HUES64 (cell line): ENCODE results near the gene ATPAF1. TPM values are rescaled to one million over a fixed set of nuclear protein-coding genes. Genes with fewer than 3 reads are reported as not detected.
"Not testable (repeated sequence)": the region's sequence is repeated elsewhere in the genome, so short reads cannot be mapped to it uniquely, and the experiment has no call there.

Experiments used
- H3K27ac ChIP-seq: 2 replicates; pipeline ENCODE4 v1.7.0; 2013; ENCODE audit warnings: low read depth, low read length, inconsistent platforms
- H3K27me3 ChIP-seq: 2 replicates; pipeline ENCODE4 v1.6.1; 2013; ENCODE audit warnings: mild to moderate bottlenecking, low read length; ENCODE audit not compliant: insufficient read depth
- H3K36me3 ChIP-seq: 2 replicates; pipeline ENCODE4 v1.6.1; 2013; ENCODE audit warnings: mild to moderate bottlenecking, low read length; ENCODE audit not compliant: insufficient read depth
- H3K4me1 ChIP-seq: 2 replicates; pipeline ENCODE4 v1.6.1; 2013; ENCODE audit warnings: mild to moderate bottlenecking, low read length, moderate library complexity; ENCODE audit not compliant: insufficient read depth
- H3K4me3 ChIP-seq: 2 replicates; pipeline ENCODE4 v1.5.1; 2013; ENCODE audit warnings: mild to moderate bottlenecking, low read length, moderate library complexity
- H3K9ac ChIP-seq: 2 replicates; pipeline ENCODE4 v1.6.1; 2013; ENCODE audit warnings: mild to moderate bottlenecking, low read depth, low read length
- H3K9me3 ChIP-seq: 2 replicates; pipeline ENCODE4 v1.6.1; 2013; ENCODE audit warnings: low read depth, low read length; ENCODE audit not compliant: insufficient read depth
- WGBS: fragments of 150-250, 120-280 bp; methylation state at CpG from one replicate; pipeline ENCODE4 v1.1.7; 2013; ENCODE audit warnings: missing lambda C conversion rate; 5-methylcytosine and 5-hydroxymethylcytosine counted together
- polyA plus RNA-seq, 2 experiments: library from polyadenylated mRNA; stranded (reverse); fragments of 50-300 nt; gene quantifications; one replicate each; pipeline ENCODE4 v1.2.3, GENCODE V29; 2013

ATPAF1 gene, protein sequence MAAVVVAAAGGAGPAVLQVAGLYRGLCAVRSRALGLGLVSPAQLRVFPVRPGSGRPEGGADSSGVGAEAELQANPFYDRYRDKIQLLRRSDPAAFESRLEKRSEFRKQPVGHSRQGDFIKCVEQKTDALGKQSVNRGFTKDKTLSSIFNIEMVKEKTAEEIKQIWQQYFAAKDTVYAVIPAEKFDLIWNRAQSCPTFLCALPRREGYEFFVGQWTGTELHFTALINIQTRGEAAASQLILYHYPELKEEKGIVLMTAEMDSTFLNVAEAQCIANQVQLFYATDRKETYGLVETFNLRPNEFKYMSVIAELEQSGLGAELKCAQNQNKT
- 49.9 TPM for polyA plus RNA-seq (2013, experiment 1 of 2)
- polyA plus RNA-seq (2013, experiment 2 of 2) = 56.7 TPM

DNA sequence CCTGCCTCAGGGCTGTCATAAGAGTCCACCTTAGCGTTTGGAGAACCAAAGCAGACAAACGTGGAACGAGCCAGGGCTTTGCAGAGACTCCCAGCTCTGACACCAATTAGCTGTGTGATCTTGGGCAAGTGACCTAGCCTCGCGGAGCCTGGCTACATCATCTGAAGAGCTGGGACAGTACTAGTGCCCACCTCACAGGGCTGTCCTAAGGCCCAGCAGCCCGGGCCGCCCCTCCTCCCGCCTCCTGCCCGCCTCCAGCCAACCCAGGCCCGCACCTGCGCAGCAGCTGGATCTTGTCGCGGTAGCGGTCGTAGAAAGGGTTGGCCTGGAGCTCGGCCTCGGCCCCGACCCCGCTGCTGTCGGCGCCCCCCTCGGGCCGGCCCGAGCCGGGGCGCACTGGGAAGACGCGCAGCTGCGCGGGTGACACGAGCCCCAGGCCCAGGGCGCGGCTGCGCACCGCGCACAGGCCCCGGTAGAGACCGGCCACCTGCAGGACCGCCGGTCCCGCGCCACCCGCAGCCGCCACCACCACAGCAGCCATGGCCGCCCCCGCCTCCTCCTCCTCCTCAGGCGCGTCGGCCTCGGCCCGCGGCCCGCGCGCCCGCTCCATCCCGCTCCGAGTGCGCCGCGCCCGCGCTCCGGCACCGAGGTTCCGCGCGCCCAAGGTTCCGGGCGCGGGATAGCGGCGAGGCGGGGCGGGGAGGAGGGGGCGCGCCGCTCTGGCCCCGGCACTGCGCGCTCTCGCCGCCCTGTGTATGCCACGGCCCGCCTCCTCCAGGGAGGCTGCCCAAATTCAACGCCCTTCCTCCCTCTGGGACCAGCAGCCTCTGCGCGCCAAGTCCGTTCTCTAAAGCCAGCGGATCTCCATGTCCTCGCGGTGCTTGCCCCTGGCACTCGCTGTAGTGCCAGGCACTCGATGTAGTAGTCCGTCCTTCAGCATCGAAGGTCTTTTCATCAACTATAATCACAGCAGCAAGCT is at the start of gene ATPAF1:
ATPAF1 (minus strand) TSS at position 583 of the 979 bp plus-strand sequence; CDS start at position 541, 42 bp downstream.
- H3K36me3 ChIP-seq = peaks cover 23% of the 10 kb centered on the region
- H3K4me3 ChIP-seq = peak within 1 kb of the TSS; percentile 76
- H3K9ac ChIP-seq = peak within 1 kb of the TSS; percentile 88
- H3K4me1 ChIP-seq = 0 out of 2 replicates have a peak, but pooled peaks cover 7% of the 10 kb centered on the region
- WGBS = 2% methylated on average over 96 of the region's 96 CpGs
- no peaks in the 10 kb centered on the region for H3K27me3 ChIP-seq
- H3K9me3 ChIP-seq = no peaks in the 10 kb centered on the region
- H3K27ac ChIP-seq = peak within 1 kb of the TSS; percentile 74

DNA sequence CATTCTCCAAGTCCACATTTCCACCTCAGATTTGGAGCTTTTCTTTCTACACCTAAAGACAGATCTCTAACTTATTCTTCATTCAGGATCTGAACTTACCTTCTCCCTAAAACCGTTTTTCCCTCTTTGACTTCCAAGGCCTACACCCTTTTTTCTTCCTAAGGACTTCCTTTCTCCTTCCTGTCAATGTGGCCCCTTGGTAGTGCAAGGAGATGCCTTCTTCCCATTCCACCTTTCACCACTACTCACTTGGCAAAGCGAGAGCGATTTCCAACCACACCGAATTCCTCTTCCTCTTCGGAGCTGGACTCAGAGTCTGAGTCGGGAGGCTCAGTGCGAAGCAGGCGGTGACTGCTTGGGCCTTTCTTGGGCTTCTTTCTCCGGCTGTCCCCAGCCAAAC is 49.5 kb upstream of the ATPAF1 start:
- peak overlapping the region; percentile 93 for H3K4me3 ChIP-seq
- no peaks in the 10 kb centered on the region; the same call in 1 of the 2 replicates for H3K27me3 ChIP-seq
- peaks cover 42% of the 10 kb centered on the region for H3K36me3 ChIP-seq
- peak overlapping the region; percentile 87 for H3K9ac ChIP-seq
- H3K9me3 ChIP-seq = no peaks in the 10 kb centered on the region
- no peak overlapping the region for H3K27ac ChIP-seq
- WGBS = 77% methylated on average over 9 of the region's 9 CpGs
- H3K4me1 ChIP-seq = peaks cover 17% of the 10 kb centered on the region

DNA sequence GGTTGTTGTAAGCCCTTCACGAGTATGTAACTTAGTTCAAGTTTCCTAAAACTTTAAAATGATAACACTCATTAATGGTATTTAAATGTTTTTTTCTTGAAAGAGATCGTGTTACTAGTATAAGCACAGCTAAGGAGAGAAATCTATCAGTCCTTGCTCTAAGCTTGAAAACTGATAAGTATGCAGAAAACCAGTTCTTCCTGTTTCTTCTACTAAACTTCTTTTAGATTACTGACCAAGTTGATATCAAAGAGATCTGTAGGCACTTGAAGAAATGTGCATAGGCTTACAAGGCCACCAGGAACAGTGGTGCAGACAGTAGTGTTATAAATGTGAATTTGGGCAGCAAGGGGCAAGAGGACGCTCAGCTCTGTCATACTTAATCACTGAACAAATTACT is 46.8 kb upstream of the ATPAF1 start:
- H3K36me3 ChIP-seq = peaks cover 68% of the 10 kb centered on the region

DNA sequence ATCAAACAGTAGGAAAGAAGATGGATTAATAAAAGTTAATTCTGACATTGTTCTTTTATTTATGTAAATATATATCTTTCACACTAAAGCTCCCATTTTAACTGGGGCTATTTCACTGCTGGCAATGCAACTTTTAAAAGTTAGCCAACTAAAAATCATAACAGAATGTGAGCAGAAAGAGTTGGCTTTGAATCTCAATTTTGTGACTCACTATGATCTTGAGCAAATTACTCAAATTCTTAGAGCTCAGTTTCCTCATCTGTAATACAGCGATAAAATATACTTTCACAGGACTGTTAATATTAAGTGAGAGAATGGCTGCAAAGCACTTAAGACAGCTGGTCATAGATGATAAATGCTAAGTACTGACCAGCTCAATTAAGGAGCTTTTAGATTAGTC is 40.0 kb upstream of the ATPAF1 start:
- Histone ChIP-seq H3K27ac (no peak overlapping the region), H3K9ac (no peak overlapping the region), H3K36me3 (peaks cover 98% of the 10 kb centered on the region), H3K4me3 (no peak overlapping the region), H3K4me1 (no peaks in the 10 kb centered on the region), H3K9me3 (no peaks in the 10 kb centered on the region), H3K27me3 (no peaks in the 10 kb centered on the region)
- 100% methylated on average over 1 of the region's 1 CpG for WGBS

More for the DNA sequence above, 46.8 kb upstream of the ATPAF1 start:
- Histone ChIP-seq H3K27me3 (no peaks in the 10 kb centered on the region), H3K27ac (no peak overlapping the region), H3K4me3 (no peak overlapping the region), H3K9ac (no peak overlapping the region), H3K4me1 (peaks cover 17% of the 10 kb centered on the region), H3K9me3 (no peaks in the 10 kb centered on the region)
- WGBS = no CpG with 5 or more reads among the region's 3 CpGs

DNA sequence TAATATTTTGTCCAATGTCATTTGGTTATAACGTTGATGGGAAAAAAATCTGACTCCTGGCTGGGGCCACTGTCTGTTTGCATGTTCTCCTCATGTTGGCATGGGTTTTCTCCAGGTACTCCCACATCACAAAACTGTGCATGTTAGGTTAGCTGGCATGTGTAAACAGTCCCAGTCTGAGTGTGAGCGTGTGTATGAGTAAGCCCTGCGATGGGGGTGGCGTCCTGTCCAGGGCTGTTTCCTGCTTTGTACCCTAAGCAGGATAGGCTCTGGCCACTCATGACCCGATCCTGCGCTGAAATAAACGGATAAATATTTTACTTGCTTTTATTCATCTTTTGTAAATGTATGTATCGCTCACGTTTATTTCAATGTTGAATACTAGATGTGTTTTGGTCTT is 37.2 kb upstream of the ATPAF1 start:
- Histone ChIP-seq H3K4me3 (no peak overlapping the region), H3K4me1 (no peaks in the 10 kb centered on the region), H3K27me3 (no peaks in the 10 kb centered on the region), H3K36me3 (peaks cover 86% of the 10 kb centered on the region), H3K9ac (no peak overlapping the region), H3K9me3 (no peaks in the 10 kb centered on the region), H3K27ac (no peak overlapping the region)
- WGBS = 95% methylated on average over 9 of the region's 9 CpGs

DNA sequence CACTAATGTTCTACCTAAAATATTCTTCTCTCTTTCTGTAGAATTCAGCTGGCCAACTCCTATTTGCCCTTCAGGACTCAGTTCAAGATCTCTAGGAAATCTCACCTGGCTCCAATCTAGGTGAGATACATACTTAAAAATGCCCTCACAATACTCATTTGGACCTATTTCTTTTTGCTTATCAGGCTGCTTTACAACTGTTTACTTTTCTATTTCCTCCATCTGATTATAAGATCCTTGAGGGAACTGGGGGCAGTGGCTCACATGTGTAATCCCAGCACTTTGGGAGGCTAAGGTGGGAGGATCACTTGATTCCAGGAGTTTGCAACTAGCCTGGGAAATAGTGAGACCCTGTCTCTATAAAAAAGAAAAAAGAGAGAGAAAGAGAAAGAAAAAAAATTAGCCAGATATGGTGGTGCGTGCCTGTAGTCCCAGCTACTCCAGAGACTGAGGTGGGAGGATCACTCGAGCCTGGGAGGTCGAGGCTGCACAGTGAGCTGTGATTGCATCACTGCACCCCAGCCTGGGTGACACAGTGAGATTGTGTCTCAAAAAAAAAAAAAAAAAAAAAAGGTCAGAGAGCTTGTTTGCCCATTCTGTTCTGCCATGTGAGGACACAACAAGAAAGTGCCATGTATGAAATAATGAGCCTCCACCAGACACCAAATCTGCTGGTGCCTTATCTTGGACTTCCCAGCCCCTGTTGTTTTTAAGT is 35.9 kb upstream of the ATPAF1 start:
- Histone ChIP-seq H3K27me3 (no peaks in the 10 kb centered on the region), H3K36me3 (peaks cover 75% of the 10 kb centered on the region), H3K27ac (no peak overlapping the region), H3K4me1 (no peaks in the 10 kb centered on the region), H3K4me3 (no peak overlapping the region), H3K9me3 (no peaks in the 10 kb centered on the region), H3K9ac (no peak overlapping the region)
- 87% methylated on average over 3 of the region's 3 CpGs for WGBS

DNA sequence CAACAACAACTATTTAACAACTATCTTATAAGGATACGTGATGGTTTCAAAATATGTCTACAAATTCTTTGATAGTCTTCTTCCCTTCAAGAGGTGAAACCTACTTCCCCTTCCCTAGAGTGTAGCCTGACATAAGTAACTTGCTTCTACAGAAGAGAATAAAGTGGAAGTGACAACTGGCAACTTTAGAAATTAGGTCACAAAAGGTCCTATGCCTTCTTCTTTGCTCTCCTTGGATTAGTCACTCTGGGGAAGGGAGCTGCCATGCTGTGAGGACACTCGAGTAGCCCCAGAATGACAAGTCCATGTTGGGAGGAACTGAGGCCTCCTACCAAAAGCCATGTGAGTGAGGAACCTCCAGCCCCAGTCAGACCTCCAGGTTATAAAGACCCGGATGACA is 31.5 kb upstream of the ATPAF1 start:
- H3K9me3 ChIP-seq = no peaks in the 10 kb centered on the region
- 59% methylated on average over 3 of the region's 3 CpGs for WGBS
- peaks cover 56% of the 10 kb centered on the region for H3K36me3 ChIP-seq

DNA sequence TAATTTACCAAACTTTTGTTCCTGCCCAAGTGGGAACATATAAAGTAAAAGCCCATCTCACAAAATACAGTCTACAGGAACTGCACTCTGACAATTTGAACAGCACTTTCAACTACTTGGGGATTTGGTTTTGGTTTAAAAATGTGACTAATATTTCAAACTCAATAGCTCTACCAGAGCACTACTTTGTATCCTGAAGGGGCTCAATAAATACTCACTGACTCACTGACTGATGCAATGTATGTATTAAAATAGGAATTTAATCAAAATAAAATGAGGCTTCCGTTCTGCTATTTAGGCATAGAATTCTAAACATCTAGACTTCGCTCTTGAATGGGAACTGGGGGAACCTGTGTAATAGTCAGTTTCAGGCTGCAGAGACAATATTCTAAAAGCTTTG is 28.9 kb upstream of the ATPAF1 start:
- Histone ChIP-seq H3K27ac (no peak overlapping the region), H3K4me1 (no peaks in the 10 kb centered on the region), H3K9me3 (no peaks in the 10 kb centered on the region), H3K9ac (no peak overlapping the region), H3K4me3 (no peak overlapping the region), H3K27me3 (no peaks in the 10 kb centered on the region), H3K36me3 (peaks cover 47% of the 10 kb centered on the region)
- WGBS = 97% methylated on average over 2 of the region's 2 CpGs

More for the DNA sequence above, 31.5 kb upstream of the ATPAF1 start:
- no peaks in the 10 kb centered on the region for H3K4me1 ChIP-seq
- no peaks in the 10 kb centered on the region for H3K27me3 ChIP-seq
- H3K9ac ChIP-seq = no peak overlapping the region
- H3K4me3 ChIP-seq = no peak overlapping the region
- no peak overlapping the region for H3K27ac ChIP-seq

DNA sequence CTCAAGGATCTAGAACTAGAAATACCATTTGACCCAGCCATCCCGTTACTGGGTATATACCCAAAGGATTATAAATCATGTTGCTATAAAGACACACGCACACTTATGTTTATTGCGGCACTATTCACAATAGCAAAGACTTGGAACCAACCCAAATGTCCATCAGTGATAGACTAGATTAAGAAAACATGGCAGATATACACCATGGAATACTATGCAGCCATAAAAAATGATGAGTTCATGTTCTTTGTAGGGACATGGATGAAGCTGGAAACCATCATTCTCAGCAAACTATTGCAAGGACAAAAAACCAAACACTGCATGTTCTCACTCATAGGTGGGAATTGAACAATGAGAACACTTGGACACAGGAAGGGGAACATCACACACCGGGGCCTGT is 26.5 kb upstream of the ATPAF1 start:
- peaks cover 62% of the 10 kb centered on the region for H3K36me3 ChIP-seq
- not testable (repeated sequence) for H3K4me1 ChIP-seq, H3K27ac ChIP-seq, H3K27me3 ChIP-seq, H3K4me3 ChIP-seq, H3K9ac ChIP-seq, H3K9me3 ChIP-seq
- WGBS = 100% methylated on average over 3 of the region's 4 CpGs

DNA sequence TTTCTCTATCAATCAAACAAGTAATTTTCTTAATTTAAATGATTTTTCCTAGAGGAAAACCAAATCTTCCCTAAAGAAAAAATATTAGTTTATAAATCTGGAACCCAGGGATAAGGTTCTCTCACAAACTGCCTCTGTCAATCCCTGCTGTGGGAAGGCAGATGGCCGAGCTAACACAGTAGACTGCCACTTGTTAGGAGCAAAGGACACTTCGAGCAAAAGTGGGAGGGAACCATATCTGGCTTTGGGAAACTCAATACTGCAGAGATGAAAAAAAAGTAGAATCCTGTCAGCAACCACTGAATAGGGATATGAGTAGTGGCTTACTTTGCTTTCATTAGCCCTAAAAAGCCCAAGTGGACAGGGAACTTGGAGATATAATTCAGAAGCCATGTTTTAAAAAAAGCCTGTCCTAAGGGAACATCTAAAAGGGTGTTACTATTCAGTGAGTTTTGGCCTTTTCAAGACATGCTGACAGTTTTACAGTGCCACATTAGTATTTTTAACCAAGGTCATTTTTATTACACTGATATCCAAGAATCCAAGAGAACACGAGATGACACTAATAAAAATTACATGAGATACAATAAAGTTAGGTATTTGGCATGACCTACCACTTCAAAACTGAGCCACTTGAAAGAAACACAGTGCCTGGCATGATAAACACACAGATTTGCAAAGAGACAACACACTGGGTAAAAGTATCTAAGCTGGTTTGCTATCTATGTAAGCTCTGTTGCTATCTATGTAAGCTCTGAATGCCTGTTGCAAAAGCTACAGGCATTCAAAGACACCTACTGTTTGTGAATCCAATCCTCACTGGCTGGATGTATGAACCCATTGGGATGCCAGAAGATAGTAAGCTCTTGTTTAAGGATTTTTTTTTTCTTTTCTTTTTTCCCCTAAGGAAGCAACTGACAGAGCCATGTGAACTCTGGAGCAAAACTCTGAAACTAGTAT is 24.9 kb upstream of the ATPAF1 start:
- H3K4me1 ChIP-seq = no peaks in the 10 kb centered on the region
- H3K4me3 ChIP-seq = no peak overlapping the region
- peaks cover 78% of the 10 kb centered on the region for H3K36me3 ChIP-seq
- 83% methylated on average over 3 of the region's 3 CpGs for WGBS
- H3K27ac ChIP-seq = no peak overlapping the region
- H3K9me3 ChIP-seq = no peaks in the 10 kb centered on the region
- H3K27me3 ChIP-seq = no peaks in the 10 kb centered on the region
- no peak overlapping the region for H3K9ac ChIP-seq
